NCI-H128 (cell line): ENCODE results near the gene SIRT5.

ENCODE experiments used
- DNase-seq: peaks from one replicate; lab custom pipeline; 2025; ENCODE audit not compliant: unreplicated experiment; lab: John Stamatoyannopoulos, UW

Gene SIRT5

DNA sequence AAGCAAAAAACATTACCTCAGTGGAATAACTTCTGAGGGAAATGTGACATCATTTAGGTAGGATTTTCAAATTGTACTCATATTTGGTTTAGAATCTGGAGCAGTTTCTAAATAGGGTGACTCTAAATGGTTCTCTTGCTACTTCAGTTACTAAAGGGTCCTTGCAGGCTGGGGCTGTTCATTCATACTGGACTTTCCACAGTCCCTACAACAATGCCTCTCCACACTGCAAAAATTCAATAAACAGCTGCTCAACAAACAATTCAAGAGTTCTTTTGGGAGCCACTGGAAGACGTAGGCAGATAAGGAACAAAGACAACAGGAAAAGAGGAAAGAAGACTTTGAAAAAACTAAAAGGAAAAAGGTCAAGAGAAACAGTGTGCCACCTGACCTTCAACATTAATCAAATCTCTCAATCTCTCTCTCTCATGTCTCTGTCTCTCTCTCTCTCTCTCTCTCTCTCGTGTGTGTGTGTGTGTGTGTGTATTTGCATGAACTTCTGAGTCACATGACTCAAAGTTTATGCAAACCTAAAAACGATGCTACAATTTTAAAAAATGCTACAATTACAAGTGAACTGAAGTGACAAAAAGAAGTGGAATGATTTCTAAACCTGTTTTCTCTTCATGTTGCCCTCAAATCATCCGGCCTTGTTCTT, 55.2 kb downstream of the SIRT5 start:
- DNase-seq = no peak

DNA sequence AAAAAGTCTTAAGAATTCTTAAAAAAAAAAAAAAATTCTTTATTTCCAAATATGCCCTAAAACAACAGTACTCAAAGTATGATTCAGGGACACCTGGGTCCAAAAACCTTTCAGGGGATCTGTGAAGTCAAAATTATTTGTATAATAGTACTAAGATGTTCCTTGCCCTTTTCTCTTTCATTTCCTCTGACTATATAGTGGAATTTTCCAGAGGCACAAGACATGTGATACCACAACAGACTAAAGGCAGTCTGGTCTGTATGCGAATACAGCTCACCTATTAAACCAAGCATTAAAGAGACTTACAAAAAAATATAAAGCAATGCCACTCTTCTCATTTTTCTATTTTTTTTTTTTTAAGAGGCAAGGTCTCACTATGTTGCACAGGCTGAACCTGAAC, 56.1 kb downstream of the SIRT5 start:
- no peak for DNase-seq

GRCh38 chr6:13633343-13633742, 58.9 kb downstream of the SIRT5 start:
- DNase-seq = no peak

DNA sequence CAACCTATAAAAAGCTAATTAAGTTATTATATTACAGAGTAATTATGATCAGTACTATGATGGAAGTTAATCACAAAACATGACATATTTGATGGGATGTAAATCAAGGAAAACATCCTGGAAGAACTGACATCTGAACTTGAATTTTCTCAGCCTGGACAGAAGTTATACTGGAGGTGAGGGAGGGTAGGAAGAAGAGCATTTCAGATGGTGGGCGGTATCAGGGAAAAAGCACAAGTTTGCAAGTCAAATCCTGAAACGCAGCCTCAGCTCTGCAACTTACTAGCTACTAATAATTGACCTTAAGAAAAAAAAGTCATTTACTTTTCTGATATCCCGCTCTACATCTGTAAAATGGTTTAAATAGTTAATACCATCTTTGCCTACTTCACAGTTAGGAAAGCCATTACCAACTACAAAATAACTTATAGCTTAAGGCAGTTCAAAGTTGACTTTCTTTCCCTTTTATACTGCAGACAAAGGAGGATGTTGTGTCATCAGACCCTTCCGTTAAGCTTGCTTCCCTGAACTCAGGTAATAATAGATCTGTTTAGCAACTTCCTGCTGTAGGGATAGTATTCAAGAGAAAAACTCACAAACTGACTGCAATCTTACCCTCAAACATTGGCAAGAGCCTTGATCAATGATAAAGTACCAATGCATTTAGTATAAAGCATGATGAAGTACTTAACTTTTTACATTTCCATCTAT, 61.7 kb downstream of the SIRT5 start:
- DNase-seq = no peak

- no peak for DNase-seq
These were observed 63.6 kb downstream of the SIRT5 start for GRCh38 chr6:13638014-13638413.

- no peak for DNase-seq
These were observed 64.2 kb downstream of the SIRT5 start for GRCh38 chr6:13638626-13639025.

- DNase-seq = no peak
These were observed 66.9 kb downstream of the SIRT5 start for GRCh38 chr6:13641315-13641714.

- no peak for DNase-seq
These were observed 68.7 kb downstream of the SIRT5 start for GRCh38 chr6:13643125-13643524.

DNA sequence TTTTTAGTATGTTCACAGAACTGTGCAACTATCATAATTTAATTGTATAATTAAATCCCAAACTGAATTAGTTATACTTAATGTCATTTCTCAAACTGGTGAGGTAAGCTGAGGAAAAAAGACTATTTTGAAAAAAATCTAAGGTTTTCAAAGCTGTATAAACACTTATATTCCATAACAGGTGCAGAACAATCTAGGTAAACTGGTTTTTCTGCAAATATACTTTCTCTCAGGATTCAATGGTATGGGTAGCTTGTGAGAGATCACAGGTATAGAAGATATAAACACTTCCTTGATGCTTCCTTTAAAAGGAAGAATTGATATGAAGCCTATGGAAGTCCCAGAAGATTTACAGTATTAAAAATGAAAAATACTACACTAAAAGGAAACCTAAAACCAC, 74.4 kb downstream of the SIRT5 start:
- no peak for DNase-seq

GRCh38 chr6:13649393-13649792, 75.0 kb downstream of the SIRT5 start:
- no peak for DNase-seq

GRCh38 chr6:13653296-13653695, 78.9 kb downstream of the SIRT5 start:
- DNase-seq = no peak

DNA sequence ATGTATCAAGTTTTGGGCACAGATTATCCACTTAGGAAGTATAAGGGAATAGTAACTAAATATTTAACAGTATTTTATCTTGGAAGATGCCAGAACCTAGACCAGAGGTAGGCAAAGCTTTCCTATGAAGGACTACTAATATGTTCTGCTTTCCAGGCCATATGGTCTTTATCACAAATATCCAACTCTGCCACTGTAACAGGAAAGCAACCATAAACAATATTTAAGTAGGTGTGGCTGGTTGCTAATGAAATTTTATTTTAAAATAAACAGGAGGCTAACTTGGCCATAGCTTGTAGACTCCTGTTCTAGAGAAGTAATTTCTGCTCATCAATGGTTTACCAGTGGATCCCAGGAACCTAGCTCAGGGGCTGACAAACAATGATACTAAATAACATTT, 80.1 kb downstream of the SIRT5 start:
- no peak for DNase-seq

DNA sequence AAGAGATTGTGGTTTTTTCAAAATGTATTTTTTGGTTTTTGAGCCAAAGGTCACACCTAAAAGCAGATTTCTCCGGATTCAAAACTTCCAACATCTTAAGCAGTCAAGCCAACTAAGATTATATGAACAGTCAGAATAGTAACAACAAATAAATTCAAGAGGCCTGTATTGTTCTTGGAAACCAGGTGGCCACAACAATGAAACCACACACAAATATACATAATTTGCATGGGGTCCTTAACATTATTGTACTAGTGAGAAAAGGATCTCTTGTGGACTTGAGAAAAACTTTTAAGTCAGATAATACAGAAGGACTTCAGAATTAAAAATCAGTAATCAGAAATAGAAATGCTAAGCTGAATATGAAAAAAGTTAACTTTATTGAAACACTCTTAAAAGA, 81.3 kb downstream of the SIRT5 start:
- DNase-seq = no peak

- no peak for DNase-seq
These were observed 85.9 kb downstream of the SIRT5 start for GRCh38 chr6:13660273-13660672.

- no peak for DNase-seq
These were observed 86.5 kb downstream of the SIRT5 start for GRCh38 chr6:13660893-13661292.

- no peak for DNase-seq
These were observed 87.2 kb downstream of the SIRT5 start for GRCh38 chr6:13661647-13662046.

GRCh38 chr6:13662651-13663334, 88.4 kb downstream of the SIRT5 start:
- DNase-seq = no peak

DNA sequence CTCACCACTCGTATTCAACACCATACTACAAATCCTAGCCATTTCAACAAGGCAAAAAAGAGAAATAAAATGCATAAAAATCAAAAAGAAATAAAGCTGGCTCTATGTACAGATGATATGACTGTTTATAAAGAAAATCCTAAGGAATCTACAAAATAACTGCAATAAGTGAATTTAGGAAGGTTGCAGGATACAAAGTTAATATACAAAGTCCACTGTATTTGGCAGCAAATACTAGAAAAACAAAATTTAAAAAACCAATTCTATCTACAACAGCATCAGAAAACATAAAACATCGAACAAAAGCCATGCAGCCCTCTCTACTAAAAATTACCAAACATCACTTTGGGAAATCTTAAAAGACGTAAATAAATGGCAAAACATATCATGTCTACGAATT, 89.6 kb downstream of the SIRT5 start:
- DNase-seq = no peak
